ENCODE results near the gene B4GALT4.

GRCh38 chr3:119245778-119246177 lies 5.1 kb upstream of the B4GALT4 start:
- TF ChIP-seq, protein P1, sequence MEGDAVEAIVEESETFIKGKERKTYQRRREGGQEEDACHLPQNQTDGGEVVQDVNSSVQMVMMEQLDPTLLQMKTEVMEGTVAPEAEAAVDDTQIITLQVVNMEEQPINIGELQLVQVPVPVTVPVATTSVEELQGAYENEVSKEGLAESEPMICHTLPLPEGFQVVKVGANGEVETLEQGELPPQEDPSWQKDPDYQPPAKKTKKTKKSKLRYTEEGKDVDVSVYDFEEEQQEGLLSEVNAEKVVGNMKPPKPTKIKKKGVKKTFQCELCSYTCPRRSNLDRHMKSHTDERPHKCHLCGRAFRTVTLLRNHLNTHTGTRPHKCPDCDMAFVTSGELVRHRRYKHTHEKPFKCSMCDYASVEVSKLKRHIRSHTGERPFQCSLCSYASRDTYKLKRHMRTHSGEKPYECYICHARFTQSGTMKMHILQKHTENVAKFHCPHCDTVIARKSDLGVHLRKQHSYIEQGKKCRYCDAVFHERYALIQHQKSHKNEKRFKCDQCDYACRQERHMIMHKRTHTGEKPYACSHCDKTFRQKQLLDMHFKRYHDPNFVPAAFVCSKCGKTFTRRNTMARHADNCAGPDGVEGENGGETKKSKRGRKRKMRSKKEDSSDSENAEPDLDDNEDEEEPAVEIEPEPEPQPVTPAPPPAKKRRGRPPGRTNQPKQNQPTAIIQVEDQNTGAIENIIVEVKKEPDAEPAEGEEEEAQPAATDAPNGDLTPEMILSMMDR (conservative IDR thresholded peaks at IDR 0.05; ENCODE audit: low read length): no peak
- TF ChIP-seq EZH2phosphoT487 (IDR thresholded peaks at IDR 0.05; ENCODE audit: borderline replicate concordance): no peak
